ENCODE data around the gene CXCR5. TPM values are rescaled to one million over a fixed set of nuclear protein-coding genes. Genes with fewer than 3 reads are reported as not detected.

The CXCR5 gene
- total and polyA plus RNA-seq, 2 donors (not counting 1 experiment from before 2014, with no cell fraction given), result 111 to 163 TPM

- Histone ChIP-seq H2AFZ (ENCODE audit: insufficient read depth, low read depth, low read length, poor library complexity, severe bottlenecking) (peak overlapping the region; percentile 48), H3K9ac (ENCODE audit: low read length) (peak overlapping the region; percentile 45), H3K79me2 (ENCODE audit: control insufficient read depth, insufficient read depth, low read length) (peaks cover 63% of the 10 kb centered on the region), H3K27me3 (replicated peaks in 1 of 4; ENCODE audit: control extremely low read depth in 1 of 4, control insufficient read depth in 3 of 4, insufficient read depth in 4 of 4, low read length in 3 of 4) (no peaks in the 10 kb centered on the region), H3K36me3 (replicated peaks in 1 of 2; ENCODE audit: control extremely low read depth in 1 of 2, control insufficient read depth in 1 of 2, extremely low read depth in 1 of 2, insufficient read depth in 2 of 2, low read length in 1 of 2) (peaks cover 0 to 16% of the 10 kb centered on the region in 2 experiments), H3K27ac (ENCODE audit: low read length in 2 of 2) (peak overlapping the region; percentile 87 to 94), H3K4me2 (replicated peaks; ENCODE audit: low read depth, low read length, poor library complexity, severe bottlenecking) (peak overlapping the region; percentile 79), H4K20me1 (ENCODE audit: control insufficient read depth, insufficient read depth, low read length, poor library complexity, severe bottlenecking) (peaks cover 4% of the 10 kb centered on the region), H3K4me1 (ENCODE audit: control insufficient read depth in 2 of 2, insufficient read depth in 2 of 2, low read length in 2 of 2) (peaks cover 81 to 99% of the 10 kb centered on the region in 2 donors), H3K9me3 (ENCODE audit: control extremely low read depth in 1 of 3, control insufficient read depth in 2 of 3, insufficient read depth in 1 of 3, low read length in 2 of 3) (no peaks in the 10 kb centered on the region), H3K4me3 (ENCODE audit: control extremely low read depth in 1 of 5, extremely low read depth in 1 of 5, insufficient read depth in 1 of 5, low read depth in 2 of 5, low read length in 4 of 5) (peak overlapping the region in 4 of 5 experiments; percentile 20 to 33 (median 22))
- TF ChIP-seq EZH2 (IDR thresholded peaks at IDR 0.05; ENCODE audit: borderline replicate concordance, insufficient read depth, low read depth, low read length, poor library complexity, severe bottlenecking) (no peak), CTCF (IDR thresholded peaks at IDR 0.05) (no peak)
- Mint-ChIP-seq H3K9me3 (ENCODE audit: insufficient read depth) (no peaks in the 10 kb centered on the region), H3K27ac (peak overlapping the region; percentile 94), H3K4me1 (peaks cover 78% of the 10 kb centered on the region), H3K4me3 (peak overlapping the region; percentile 77), H3K27me3 (no peaks in the 10 kb centered on the region)
- DNase-seq (no peak), ATAC-seq (ENCODE audit: low read depth) (peak; percentile 2)
- CTCF ChIA-PET, result interaction anchor here (0.9 to 15.2 kb wide), 6 partner anchors 14 to 224 kb away, joined by 4 to 288 read pairs (median 5); partner anchors contain the start of genes BCL9L and UPK2
- POLR2A ChIA-PET, result interaction anchor here (0.6 to 5.4 kb wide), 9 partner anchors 11 to 172 kb away, joined by 4 to 38 read pairs (median 5); partner anchors contain the start of genes BCL9L and DDX6
- 0% methylated on average over 1 of the region's 9 CpGs for WGBS (ENCODE audit: insufficient coverage)
- intact Hi-C loops (cut with micrococcal nuclease), result loop anchor here (1.0 kb wide), 1 partner anchor 15 kb away; no protein-coding TSS in a partner anchor
Observed at GRCh38 chr11:118913411-118914125, 29.9 kb downstream of the CXCR5 start.
